Measurements from ENCODE around the gene SLC6A5. TPM values are rescaled to one million over a fixed set of nuclear protein-coding genes. Genes with fewer than 3 reads are reported as not detected.

The SLC6A5 gene
- total and polyA plus RNA-seq, 10 of the 15 experiments (the other 5 are each of a cell fraction or from before 2014, with no cell fraction given): 0.01 TPM; not detected in 9

GRCh38 chr11:20611445-20611844 lies 12.0 kb downstream of the SLC6A5 start:
- no peaks in the 10 kb centered on the region for H4K20me1 ChIP-seq (ENCODE audit: control insufficient read depth, insufficient read depth)
- SMC1A ChIA-PET (ENCODE audit: uncharacterized antibody, unreplicated experiment): interaction anchor here (0.9 to 4.0 kb wide), 2 partner anchors 214 to 483 kb away, joined by 4 to 24 read pairs; no protein-coding TSS in a partner anchor
- in situ Hi-C loops (cut with MboI): loop anchor here (5.0 kb wide), 1 partner anchor 484 kb away; no protein-coding TSS in a partner anchor
- no peaks in the 10 kb centered on the region for H3K9me3 ChIP-seq (replicated peaks; ENCODE audit: control insufficient read depth, insufficient read depth, low read length)
- no peak for DNase-seq (ENCODE audit: low read depth, low spot score)
- H3K4me3 ChIP-seq: no peak overlapping the region
- no peak overlapping the region for H3K4me2 ChIP-seq (ENCODE audit: control insufficient read depth, insufficient read depth)
- no peak overlapping the region for H3K27ac ChIP-seq (ENCODE audit: control insufficient read depth, insufficient read depth)
- POLR2A ChIA-PET: no interaction called here
- RAD21 ChIA-PET (ENCODE audit: unreplicated experiment): no interaction called here
- WGBS (ENCODE audit: insufficient coverage, insufficient replicate concordance, low lambda C conversion rate, missing lambda C conversion rate): 4% methylated on average over 2 of the region's 2 CpGs
- no peaks in the 10 kb centered on the region for H3K79me2 ChIP-seq (ENCODE audit: control insufficient read depth, insufficient read depth, low read length)
- no peak for ATAC-seq
- no peak for TF ChIP-seq CBX3 (IDR thresholded peaks at IDR 0.05; ENCODE audit: borderline replicate concordance, low read depth)
- no peak for TF ChIP-seq CBFB (IDR thresholded peaks at IDR 0.05; ENCODE audit: low read depth)
- no peak for TF ChIP-seq SIX5 (IDR thresholded peaks at IDR 0.05; ENCODE audit: low read depth, low read length, severe bottlenecking)
- TF ChIP-seq DPF2 (IDR thresholded peaks at IDR 0.05): no peak
- TF ChIP-seq SMAD5 (IDR thresholded peaks at IDR 0.05; ENCODE audit: low read depth): no peak
- no peak for TF ChIP-seq ETV6 (conservative IDR thresholded peaks at IDR 0.05 in 1 of 2, IDR thresholded peaks at IDR 0.05 in 1 of 2; ENCODE audit: borderline replicate concordance in 1 of 2, low read depth in 1 of 2)
- no peak for TF ChIP-seq USF1 (IDR thresholded peaks at IDR 0.05; ENCODE audit: borderline replicate concordance, extremely low read length, insufficient read depth, low read depth, low read length)
- TF ChIP-seq MEF2A (IDR thresholded peaks at IDR 0.05; ENCODE audit: insufficient read depth, low read depth, low read length): no peak
- TF ChIP-seq MTA3 (IDR thresholded peaks at IDR 0.05; ENCODE audit: borderline replicate concordance, low read length): no peak
- TF ChIP-seq JUND (IDR thresholded peaks at IDR 0.05; ENCODE audit: low read depth, low read length): no peak
- no peak for TF ChIP-seq BCL11A (IDR thresholded peaks at IDR 0.05; ENCODE audit: low read depth, low read length)
- TF ChIP-seq RELB (IDR thresholded peaks at IDR 0.05; ENCODE audit: low read depth): no peak
- no peak for TF ChIP-seq NBN (IDR thresholded peaks at IDR 0.05)
- TF ChIP-seq ZBED1 (IDR thresholded peaks at IDR 0.05; ENCODE audit: borderline replicate concordance): no peak
- no peak for TF ChIP-seq RBBP5 (conservative IDR thresholded peaks at IDR 0.05)
- no peak for TF ChIP-seq GABPA (IDR thresholded peaks at IDR 0.05; ENCODE audit: low read depth)
- TF ChIP-seq LARP7 (IDR thresholded peaks at IDR 0.05): no peak
- no peak for TF ChIP-seq ZZZ3 (IDR thresholded peaks at IDR 0.05; ENCODE audit: control insufficient read depth, insufficient read length, low read depth)
- no peak for TF ChIP-seq RFX5 (IDR thresholded peaks at IDR 0.05; ENCODE audit: low read depth, low read length)
- TF ChIP-seq ZNF622 (IDR thresholded peaks at IDR 0.05): no peak
- H3K9ac ChIP-seq (ENCODE audit: control insufficient read depth, insufficient read depth, low read length): no peak overlapping the region
- intact Hi-C loops (cut with micrococcal nuclease; ENCODE audit: unreplicated experiment): loop anchor here (2.0 kb wide), 1 partner anchor 225 kb away; the partner anchor contains the start of gene PRMT3
- no peaks in the 10 kb centered on the region for H3K36me3 ChIP-seq (ENCODE audit: control insufficient read depth in 2 of 2, insufficient read depth in 2 of 2, low read length in 1 of 2)
- CTCF ChIA-PET: interaction anchor here (4.2 to 5.4 kb wide), 2 partner anchors 212 to 483 kb away, joined by 35 to 73 read pairs; no protein-coding TSS in a partner anchor
- no TSS peak for BruUV-seq (replicated peaks)
- peaks cover 4% of the 10 kb centered on the region; the same call in 1 of the 2 replicates for H3K4me1 ChIP-seq (ENCODE audit: control insufficient read depth, insufficient read depth, low read length)
- peaks cover 0 to 3% of the 10 kb centered on the region in 2 experiments; a peak in 3 of 4 replicates for H3K27me3 ChIP-seq (replicated peaks in 1 of 2; ENCODE audit: control insufficient read depth in 2 of 2, insufficient read depth in 2 of 2, low read length in 1 of 2)
- FAIRE-seq: no peak
- H2AFZ ChIP-seq (ENCODE audit: control insufficient read depth, low read depth, low read length): no peak overlapping the region

All from GM12878 (cell line).